HG03342 (cell line): ENCODE results near the gene LSM4.
"Not testable (repeated sequence)": the region's sequence is repeated elsewhere in the genome, so short reads cannot be mapped to it uniquely, and the experiment has no call there.

ENCODE experiments used
- ATAC-seq: cut with Tn5 transposase; IDR thresholded peaks from one replicate; pipeline ENCODE4 v1.9.1; 2021; ENCODE audit warnings: mild to moderate bottlenecking, moderate library complexity; ENCODE audit not compliant: unreplicated experiment

The LSM4 gene

DNA sequence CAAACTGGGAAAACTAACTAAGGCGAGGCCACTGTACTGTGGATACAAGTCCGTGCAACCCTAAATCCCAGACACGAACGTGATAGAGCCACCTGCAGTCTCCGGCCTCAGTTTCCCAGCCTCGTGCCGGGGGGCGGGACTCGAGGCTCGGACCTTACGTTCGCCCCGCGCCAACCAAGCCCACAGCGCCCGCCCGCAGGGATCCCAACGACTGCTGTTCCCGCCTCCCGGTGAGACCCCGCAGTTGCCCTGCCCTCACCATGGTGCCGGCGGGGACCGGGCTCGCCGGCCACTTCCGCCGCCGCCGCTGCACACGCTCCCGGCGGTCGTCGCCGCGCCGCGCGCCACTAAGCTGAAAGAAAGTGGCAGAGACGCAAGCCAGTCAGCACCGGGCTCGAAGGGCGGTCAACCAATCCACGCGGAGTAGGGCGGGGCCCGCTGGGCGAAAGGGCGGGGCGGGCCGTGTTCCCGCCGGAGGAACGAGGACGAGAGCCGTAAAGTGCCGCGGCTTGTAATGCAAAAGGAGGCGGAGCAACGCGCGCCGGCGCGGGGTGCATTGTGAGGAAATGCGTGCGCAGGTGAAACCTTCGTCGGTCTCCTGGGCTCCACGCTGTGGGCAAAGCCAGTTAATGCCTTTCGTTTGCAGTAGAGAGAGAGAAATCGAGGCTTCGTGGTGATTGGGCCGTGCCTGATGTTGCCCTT is at the start of gene LSM4:
Gene LSM4, minus strand, starts transcription at position 318 of the 702 bp plus-strand sequence. Its CDS starts 56 bp downstream, at position 262.
- ATAC-seq = peak; percentile 89

DNA sequence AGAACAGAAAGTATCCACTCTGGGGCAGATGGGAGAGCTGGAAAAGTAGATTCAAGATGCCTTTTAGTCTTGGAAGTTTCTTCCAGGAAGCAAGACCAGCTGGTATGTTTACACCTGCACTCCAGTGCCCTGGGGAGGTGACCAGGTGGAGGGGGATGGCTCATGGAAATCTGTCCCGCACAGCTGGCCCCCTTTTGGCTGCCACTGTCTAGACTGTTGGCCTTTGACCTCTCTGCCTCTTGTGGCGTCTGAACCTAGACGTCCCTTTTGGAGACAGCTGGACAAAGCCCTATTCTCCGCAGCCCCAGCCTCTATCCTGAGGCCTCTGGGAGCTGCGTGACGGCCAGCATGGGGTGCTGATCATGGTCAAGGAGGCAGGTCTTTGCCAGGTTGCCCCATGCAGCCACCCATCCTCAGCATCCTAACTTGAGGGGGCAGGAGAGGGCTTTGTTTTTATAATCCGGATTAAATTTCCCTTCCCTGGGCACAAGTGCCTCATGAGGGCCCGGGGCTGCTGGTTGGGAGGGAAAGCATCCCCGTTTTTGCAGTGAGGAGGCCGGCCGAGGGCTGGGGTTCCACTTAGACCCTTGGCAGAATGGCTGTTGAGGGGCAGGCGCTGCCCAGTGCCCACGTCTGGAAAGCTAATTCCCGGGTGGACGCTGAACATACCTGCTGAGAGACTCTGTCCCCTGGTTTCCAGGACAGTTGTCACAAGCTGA is 45.8 kb upstream of the LSM4 start:
- no peak for ATAC-seq

DNA sequence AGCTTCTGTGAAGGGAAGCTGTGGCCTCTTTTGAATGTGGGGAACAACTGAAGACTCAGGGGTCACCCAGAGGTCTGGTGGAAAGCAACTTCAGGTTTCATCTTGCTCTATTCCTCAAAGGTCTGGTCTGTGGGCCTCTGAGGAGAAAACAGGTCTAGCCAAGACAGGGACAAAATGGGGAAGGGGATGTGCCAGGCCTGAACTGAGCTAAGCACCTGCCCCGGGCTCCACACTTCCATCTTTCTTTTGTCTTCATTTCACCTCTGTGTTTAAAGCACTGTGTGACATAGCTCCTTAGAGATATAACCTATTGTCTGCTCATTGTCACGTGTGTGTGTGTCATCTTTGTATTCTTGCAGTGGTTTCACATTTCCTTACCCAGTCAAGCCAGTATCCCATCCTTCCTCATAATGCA is 43.2 kb upstream of the LSM4 start:
- ATAC-seq = no peak

DNA sequence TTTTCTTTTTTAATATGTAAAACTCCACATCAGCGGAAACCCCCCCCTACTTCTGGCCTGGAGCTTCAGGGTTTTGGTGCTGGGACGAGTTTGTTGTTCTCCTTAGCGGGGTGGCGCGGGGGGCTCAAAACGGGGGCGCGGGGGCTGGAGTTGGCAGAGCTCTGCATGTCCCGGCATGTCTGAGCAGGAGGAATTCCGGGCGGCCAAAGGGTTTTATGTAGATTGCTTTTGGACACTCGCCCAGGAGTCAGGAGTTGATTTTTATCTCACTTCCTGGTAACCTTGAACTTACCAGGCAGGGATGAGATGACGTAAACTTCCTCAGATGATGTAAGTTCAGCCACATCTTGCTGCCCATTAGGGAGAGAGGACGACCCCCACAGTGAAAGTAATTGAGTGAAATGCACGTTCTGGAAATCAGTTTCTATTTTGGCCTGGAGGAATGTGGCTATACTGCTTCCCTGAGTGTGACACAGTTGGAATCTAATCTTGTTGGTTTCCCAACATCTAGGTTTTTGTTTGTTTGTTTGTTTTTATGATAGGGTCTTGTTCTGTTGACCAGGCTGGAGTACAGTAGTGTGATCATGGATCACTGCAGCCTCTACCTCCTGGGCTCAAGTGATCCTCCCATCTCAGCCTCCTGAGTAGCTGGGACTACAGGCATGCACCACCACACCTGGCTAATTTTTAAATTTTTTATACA is 42.1 kb upstream of the LSM4 start:
- ATAC-seq = no peak

DNA sequence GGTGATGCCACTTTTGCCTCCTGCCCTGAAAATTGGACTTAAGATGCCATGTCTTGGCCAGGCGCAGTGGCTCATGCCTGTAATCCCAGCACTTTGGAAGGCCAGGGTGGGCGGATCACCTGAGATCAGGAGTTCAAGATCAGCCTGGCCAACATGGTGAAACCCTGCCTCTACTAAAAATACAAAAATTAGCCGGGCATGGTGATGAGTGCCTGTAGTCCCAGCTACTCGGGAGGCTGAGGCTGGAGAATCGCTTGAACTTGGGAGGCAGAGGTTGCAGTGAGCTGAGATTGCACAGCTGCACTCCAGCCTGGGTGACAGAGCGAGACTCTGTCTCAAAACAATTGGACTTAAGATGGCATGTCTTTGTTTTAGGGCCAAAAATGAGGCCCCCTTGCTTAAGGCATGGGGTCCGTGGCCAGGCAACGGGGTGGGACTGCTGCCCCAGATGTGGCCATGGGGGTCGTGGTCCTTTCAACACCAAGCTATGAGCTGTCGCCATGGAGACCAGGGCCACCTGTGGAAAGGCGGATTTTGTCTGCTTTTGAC is 41.5 kb upstream of the LSM4 start:
- ATAC-seq = not testable (repeated sequence)

DNA sequence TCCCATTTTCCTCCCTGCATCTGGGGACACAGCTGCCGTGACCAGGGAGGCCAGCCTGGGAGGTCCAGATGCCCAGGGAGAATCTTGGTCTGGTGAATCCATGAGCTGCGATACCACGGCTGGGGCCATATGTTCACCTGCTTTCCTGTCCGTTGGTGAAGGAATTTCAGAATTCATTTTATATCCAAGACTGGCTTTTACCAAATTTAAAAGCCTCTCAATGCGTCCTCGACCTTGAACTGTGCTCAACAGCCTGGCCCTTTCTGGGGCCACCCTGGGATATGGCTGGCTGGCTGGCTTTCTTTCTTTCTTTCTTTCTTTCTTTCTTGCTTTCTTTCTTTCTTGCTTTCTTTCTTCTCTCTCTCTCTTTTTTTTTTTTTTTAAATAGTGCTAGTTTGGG is 40.9 kb upstream of the LSM4 start:
- ATAC-seq = no peak

DNA sequence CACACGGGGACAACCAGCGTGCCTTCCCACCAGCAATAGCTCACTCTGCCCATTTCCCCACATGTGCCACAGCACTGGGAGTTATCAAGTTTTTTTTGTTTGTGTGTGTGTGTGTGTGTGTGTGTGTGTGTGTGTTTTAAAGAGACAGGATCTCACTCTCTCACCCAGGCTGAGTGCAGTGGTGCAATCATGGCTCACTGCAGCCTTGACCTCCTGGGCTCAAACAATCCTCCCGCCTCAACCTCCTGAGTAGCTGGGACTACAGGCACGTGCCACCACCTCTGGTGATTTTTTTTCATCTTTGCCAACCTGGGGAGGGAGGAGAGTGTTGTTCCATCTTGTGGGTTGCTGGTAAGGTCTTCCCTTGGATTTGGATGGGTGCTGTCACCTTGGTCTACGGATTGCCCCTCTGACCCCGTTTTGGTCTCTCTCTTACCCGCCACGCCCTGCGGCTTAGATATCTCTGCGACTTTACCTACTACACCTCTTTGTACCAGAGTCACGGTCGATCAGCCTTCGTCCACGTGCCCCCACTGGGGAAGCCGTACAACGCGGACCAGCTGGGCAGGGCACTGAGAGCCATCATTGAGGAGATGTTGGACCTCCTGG is 40.2 kb upstream of the LSM4 start:
- ATAC-seq = no peak

DNA sequence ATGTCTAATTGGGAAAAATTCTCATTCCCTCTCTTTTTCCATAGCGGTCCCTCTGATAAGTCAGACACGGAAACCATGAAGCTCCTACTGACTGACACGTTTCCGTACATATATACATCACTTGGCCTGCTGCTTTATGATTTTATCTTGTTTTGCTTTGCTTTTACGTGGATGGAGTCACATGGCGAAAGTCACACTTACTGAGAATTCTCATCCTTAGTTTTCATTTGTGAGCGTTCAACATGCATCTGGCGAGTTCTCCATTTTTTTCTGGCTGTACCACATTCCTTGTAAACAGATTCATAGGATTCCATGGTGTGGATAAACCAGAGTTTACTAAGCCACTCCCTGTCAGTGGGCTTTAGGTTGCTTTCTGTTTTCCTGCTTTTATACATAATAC is 38.8 kb upstream of the LSM4 start:
- no peak for ATAC-seq

DNA sequence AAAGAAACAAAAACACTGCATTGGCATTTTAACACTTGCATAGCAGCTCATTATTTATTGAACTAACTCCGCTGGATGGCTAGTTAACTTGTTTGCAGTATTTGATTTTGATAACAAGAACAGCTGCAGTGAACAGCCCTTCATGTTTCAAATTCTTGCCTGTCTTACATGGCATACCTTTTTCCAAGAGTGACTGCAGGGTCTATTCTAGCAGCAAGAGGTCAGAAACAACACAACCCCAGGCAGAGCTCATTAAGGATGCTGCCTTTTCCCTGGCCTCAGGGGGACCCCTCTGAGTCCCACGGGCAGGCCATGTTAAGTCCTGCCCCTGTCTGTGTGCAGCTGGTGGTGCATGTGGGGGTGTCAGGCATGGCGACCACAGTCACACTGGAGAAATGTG is 34.2 kb upstream of the LSM4 start:
- ATAC-seq = no peak

DNA sequence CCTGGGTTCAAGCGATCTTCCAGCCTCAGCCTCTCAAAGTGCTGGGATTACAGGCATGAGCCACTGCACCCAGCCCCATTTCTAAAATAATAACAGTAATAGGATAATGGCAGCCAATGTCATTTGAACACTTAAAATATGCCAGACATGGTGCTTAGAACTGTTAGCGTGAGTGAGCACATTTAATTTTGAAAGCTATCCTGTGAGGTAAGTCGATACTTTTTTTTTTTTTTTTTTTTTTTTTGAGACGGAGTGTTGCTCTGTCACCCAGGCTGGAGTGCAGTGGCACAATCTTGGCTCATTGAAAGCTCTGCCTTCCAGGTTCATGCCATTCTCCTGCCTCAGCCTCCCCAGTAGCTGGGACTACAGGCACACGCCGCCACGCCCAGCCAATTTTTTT is 31.9 kb upstream of the LSM4 start:
- not testable (repeated sequence) for ATAC-seq

DNA sequence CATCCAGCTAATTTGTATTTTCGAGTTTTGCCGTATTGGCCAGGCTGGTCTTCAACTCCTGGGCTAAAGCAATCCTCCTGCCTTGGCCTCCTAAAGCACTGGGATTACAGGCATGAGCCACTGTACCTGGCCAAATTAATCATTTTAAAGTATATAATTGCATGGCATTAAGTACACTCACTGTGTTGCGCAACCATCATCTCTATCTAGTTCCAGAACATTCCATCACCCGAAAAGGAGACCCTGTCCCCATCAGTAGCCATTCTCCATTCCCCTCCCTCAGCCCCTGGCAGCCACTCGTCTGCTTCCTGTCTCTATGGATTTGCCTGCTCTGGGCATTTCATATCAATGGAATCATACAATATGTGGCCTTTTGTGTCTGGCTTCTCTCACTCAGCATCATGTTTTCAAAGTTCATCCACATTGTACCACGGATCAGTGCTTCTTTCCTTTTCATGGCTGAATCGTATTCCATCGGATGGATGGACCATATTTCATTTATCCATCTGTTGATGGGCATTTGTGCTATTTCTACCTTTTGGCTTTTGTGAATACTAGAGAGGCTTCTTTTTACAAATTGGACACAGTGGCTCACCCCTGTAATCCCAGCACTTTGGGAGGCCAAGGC is 30.6 kb upstream of the LSM4 start:
- no peak for ATAC-seq

DNA sequence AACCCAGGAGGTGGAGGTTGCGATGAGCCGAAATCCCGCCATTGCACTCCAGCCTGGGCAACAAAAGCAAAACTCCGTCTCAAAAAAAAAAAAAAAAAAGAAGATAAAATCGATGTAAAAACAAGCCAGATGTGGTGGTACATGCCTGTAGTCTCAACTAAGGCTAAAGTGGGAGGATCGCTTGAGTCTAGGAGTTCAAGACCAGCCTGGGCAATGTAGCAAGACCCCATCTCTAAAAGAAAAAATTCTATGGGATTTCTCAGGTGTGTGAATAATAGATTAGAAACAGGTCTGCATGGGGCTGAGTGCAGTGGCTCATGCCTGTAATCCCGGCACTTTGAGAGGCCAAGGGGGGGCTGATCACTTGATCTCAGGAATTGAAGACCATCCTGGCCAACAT is 28.7 kb upstream of the LSM4 start:
- ATAC-seq = no peak

DNA sequence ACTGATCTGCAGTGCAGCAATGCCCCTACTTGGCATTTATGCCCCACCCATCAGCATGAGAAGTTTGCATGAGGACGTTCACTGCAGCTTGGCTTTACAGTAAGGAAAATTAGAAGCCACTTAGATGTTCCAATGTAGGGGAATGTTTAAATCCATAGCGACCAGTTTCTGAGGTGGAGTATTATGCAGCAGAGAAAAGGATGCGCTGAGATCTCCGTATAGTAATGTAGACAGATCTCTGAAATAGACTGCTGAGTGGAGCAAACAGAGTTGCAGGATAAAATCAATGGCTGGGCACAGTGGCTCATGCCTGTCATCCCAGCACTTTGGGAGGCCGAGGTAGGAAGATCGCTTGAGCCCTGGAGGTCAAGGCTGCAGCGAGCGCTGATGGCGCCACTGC is 27.6 kb upstream of the LSM4 start:
- no peak for ATAC-seq

DNA sequence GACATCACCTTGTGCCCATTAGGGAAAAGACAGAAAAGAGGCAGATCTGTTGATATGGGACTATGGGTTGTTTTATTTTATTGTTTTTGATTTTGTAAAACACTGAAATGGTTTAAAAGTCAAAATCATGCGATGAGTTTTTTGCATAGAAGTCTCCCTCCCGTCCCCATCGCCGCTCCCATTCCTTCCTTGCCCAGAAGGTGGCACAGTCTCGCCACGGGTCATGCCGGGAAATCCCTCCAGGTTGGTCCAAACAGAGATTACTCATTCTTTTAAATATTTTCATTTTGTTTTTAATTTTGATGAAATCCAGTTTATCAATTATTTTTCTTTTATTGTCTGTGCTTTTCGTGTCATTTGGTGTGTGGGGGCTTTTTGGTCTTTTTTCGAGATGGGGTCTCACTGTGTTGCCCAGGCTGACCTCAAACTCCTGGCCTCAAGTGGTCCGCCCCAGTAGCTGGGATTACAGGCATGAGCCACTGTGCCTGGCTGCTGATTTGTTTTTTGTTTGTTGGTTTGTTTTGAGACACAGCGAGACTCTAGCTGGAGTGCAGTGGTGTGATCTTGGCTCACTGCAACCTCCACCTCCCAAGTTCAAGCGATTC is 26.8 kb upstream of the LSM4 start:
- ATAC-seq = no peak

DNA sequence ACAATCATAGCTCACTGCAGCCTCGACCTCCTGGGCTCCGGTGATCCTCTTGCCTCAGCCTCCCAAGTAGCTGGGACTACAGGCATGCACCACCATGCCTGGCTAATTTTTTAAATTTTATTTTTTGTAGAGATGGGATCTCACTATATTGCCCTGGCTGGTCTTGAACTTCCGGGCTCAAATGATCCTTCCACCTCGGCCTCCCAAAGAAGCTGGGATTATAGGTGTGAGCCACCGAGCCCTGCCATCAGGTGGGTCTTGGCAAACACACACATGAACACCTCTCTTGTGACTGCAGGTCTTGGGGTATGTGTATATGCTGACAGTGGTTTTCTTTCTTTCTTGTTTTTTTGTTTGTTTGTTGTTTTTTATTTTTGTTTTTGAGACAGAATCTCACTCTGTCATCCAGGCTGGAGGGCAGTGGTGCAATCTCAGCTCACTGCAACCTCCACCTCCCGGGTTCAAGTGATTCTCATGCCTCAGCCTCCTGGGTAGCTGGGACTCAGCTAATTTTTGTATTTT is 26.0 kb upstream of the LSM4 start:
- ATAC-seq = not testable (repeated sequence)

DNA sequence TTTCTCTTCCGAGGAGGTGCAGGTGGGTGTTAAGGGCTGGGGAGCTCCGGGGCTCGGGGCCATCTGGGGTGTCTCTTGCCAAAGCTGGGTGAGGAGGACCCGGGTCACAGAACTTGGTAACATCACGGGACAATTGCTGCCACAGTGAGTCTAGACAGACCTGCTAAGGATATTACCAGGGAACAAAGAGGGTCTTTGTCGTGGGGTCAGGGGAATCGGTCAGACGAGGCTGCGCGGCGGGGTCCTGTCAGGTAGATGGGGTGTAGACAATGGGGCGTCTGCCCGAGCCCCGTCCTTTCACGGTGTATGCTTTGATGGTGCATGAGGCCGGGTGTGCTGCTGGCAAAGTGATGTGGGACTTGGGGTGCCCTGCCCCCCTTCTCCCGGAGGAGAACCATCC is 25.3 kb upstream of the LSM4 start:
- no peak for ATAC-seq

DNA sequence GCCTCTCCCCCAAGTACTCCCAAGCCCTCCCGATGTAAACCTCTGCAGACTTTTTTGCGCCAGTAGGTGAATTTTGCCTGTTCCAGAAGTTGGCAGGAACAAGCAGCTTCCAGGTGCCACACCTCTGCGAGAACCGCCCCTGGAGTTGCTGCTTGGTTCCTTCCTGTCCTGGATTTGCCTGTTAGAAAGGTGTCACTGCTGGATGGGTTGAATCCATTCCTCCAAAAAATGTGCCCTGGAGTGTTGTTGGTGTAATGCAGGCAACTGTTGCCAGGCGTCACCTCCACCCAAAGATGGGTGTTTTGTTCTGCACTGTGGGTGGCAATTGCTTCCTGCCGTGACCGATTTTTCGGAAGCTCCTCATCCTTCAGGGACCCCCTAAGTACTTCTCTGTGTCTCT is 23.2 kb upstream of the LSM4 start:
- ATAC-seq = no peak

DNA sequence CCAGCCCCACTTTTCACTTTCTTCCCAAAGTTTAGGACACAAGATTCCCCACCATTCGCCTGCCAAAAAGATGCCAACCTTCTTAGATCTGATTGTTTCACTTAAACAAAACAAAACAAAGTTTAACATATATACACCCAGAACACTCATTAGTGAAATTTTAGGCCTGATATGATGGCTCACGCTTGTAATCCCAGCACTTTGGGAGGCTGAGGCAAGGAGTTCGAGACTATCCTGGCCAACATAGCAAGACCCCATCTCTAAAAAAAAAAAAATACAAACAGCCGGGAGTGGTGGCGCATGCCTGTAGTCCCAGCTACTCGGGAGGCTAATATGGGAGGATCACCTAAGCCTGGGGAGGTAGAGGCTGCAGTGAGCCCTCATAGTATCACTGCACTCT is 22.4 kb upstream of the LSM4 start:
- no peak for ATAC-seq

DNA sequence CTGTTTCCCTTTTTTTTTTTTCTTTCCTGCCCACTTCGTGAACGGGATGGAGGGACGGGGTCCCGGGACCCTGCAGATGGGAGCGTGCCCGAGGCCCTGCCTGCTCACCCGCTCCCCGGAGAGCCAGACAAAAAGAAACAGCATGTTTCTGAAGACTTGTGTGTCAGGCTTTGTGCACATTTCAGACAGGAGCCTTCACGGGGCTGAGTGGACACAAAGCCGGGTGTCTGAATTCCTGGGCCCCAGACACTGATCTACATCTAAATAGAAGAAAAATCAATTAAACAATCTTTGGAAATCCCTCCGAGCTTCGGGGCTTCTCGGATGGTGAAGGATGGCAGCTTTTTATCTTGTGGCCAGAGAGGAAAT is 21.7 kb upstream of the LSM4 start:
- ATAC-seq = no peak

DNA sequence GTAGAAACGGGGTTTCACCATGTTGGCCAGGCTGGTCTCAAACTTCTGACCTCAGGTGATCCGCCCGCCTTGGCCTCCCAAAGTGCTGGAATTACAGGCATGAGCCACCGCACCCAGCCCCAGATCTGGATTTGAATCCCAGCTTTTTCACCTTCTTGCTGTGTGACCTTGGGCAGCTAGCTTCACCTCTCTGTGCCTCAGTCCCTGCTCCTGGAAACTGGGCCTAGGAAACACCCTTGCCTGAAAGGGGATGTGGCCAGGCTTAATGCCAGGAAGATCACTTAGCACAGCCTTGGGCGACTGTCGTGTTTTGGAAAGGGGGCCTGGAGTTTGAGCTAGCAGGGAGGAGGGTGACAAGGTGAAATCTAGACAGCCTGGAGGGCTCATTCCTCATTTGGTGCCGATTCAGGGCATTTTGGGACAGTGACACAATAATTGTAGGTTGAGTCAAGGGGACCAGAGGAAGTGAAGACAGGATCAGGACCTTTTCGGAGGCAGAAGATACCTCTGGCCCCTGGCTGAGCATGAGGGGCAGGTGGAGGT is 19.3 kb upstream of the LSM4 start:
- ATAC-seq = no peak
